GM18499 (cell line): ENCODE results near the gene APBB2.
"Not testable (repeated sequence)": the region's sequence is repeated elsewhere in the genome, so short reads cannot be mapped to it uniquely, and the experiment has no call there.

Experiments used
- ATAC-seq: cut with Tn5 transposase; IDR thresholded peaks from one replicate; pipeline ENCODE4 v1.9.1; 2021; ENCODE audit warnings: moderate number of reproducible peaks; ENCODE audit not compliant: insufficient read depth, unreplicated experiment

APBB2 gene

GRCh38 chr4:41070516-41071281 is 143.6 kb downstream of the APBB2 start:
- no peak for ATAC-seq

- ATAC-seq: no peak
These were observed 144.5 kb downstream of the APBB2 start for GRCh38 chr4:41069838-41070237.

GRCh38 chr4:41069257-41069656 is 145.1 kb downstream of the APBB2 start:
- no peak for ATAC-seq

- no peak for ATAC-seq
These were observed 147.0 kb downstream of the APBB2 start for GRCh38 chr4:41067369-41067768.

DNA sequence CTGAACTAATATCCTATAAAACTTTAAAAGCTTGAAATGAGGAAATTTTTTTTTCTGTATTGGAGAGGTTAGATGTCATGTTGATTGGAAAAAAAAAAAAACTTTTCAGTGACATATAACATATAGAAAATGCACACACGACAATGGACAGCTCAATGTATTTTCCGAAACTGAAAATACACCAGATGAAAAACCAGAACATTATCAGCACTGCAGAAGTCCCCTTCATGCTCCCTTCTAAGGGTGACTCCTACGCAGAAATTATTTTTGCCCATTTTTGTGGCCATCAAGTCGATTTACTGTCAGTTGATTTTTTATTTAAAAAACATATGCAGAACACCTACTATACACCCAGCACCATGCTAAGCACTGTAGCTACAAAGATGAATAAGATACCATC is 148.3 kb downstream of the APBB2 start:
- ATAC-seq: no peak

DNA sequence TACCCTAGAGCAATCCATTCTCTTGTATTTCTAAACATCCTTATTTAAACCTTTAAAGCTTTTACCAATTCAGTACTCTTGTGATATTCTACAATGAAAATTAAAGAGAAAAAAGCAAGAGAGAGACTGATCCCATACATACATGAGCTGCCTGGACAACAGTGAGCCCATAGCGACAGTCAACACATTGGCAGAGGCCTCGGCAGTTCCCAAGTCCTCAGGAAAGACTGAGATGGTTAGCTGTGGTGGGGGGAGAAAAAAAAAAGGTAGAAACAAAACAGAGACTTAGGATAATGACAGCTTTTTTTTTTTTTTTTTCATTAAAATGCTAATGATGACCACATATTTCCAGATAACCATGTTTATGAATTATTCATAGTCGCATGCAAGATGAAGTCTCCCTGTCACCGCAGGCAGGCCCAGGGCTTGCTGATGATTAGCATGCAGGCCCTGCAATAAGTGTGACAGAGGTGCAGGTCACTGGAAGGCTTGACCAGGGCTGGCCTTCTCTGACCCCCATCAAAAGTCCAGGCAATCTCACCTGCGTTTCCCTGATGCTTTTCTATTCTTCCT is 148.8 kb downstream of the APBB2 start:
- no peak for ATAC-seq

GRCh38 chr4:41064953-41065352 is 149.4 kb downstream of the APBB2 start:
- no peak for ATAC-seq

DNA sequence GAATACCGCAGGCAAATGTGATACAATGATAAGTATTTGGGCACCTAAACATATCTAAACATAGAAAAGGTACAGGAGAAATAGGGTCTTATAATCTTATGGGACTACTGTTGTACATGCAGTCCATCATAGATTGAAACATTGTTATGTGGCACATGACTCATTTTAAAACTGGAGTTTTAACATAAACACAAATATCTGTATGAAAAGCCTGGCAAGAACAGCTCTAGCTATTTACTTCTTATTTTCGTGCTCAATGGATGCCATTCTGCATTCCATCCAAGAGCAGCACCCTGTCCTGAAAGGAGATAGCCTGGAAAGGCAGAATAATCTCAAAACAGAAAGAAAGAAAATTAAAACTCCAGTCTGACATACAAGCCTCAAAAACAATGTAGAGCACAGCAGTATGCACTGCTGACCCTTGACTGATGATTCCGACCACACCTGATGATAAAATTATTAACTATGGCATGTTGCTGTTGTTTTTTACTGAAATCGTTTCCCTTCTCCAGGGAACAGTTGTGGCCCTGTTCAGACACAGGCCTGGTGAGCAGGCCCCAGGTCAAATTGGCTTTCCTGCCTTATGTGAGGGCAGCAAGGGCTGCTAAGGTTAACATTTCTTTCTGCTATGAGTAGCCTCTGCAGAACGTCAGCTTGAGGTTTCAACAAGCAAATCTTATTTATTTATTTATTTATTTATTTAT is 152.7 kb downstream of the APBB2 start:
- ATAC-seq: no peak

- no peak for ATAC-seq
These were observed 153.7 kb downstream of the APBB2 start for GRCh38 chr4:41060352-41061334.

DNA sequence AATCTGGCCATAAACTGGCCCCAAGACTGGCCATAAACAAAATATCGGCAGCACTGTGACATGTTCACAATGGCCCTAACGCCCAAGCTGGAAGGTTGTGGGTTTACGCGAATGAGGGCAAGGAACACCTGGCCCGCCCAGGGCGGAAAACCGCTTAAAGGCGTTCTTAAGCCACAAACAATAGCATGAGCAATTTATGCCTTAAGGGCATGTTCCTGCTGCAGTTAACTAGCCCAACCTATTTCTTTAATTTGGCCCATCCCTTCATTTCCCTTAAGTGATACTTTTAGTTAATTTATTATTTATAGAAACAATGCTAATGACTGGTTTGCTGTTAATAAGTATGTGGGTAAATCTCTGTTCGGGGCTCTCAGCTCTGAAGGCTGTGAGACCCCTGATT is 154.9 kb downstream of the APBB2 start:
- not testable (repeated sequence) for ATAC-seq

DNA sequence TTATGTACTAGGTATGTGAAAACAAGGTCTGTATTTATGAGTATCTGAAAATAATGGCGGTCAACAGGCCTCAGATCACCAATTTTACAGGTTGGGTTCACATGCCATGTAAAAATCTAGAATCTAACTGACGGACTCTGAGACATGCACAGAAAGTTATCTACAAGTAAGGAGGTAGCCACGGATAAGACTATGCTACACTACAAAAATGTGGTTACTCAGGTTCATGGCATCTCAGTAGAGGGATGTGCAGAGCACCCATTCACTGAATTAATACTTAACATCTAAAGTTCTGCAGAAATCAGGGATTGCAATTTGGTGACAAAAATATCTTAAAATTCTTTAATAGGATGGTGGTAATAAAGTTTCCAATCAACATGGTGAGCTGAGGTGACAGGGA is 155.9 kb downstream of the APBB2 start:
- no peak for ATAC-seq

DNA sequence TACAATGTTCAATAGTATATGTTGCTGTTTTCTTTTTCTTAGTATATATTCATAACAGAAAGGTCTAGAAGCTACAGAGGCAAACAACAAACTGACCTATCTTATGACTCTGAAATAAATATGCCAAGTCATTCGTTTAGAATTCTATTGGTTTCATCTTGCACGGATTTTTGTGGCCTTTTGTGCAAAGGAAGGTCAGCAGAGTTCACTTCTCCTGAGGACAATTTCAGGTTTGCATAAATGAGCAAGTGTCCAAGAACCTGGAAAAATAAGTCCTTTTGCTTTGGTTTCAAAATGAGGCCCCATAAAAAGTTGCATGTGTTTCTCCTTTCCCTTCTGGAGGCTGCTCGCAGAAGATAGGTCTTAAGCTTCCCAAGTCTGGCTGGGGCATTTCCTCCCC is 156.9 kb downstream of the APBB2 start:
- ATAC-seq: no peak

DNA sequence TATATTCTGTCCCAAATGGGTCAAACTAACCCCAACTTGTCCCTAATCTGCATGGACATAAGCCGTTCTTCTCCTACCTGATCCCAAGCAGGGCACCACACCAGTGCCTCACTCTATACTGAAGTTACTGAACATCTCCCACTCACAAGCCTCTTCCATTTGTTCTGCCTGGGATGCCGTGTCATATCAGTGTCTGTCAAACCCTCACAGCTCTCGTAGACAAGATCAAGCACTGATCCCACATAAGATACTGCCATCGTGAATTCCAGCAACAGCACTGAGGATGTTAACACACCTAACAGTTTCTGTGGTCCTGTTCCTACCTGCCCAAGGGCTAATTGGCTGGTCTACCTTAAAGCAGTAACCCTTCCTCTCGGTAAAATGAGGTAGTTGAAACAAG is 162.1 kb downstream of the APBB2 start:
- ATAC-seq: no peak

GRCh38 chr4:41050880-41051775 is 163.2 kb downstream of the APBB2 start:
- no peak for ATAC-seq

- no peak for ATAC-seq
These were observed 164.2 kb downstream of the APBB2 start for GRCh38 chr4:41050116-41050515.

GRCh38 chr4:41049176-41049575 is 165.2 kb downstream of the APBB2 start:
- not testable (repeated sequence) for ATAC-seq

DNA sequence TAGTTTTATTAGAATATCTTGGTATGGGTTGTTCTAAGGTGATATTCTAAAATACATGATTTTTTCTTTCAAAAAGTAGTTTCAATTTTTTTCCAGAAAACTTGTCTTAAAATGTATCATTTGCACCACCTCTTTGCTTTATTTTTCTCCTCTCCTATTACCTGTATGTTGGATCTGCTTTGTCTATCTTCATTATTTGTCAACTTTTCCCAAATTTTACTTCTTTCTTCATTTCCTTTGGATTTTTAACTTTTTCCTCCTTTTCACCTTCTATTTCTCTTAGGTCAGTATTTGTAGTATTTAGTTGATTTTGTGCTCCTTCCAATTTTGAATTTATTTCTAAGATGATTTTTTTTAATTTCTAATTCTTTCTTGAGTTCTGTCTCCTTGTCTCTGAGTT is 169.6 kb downstream of the APBB2 start:
- no peak for ATAC-seq

DNA sequence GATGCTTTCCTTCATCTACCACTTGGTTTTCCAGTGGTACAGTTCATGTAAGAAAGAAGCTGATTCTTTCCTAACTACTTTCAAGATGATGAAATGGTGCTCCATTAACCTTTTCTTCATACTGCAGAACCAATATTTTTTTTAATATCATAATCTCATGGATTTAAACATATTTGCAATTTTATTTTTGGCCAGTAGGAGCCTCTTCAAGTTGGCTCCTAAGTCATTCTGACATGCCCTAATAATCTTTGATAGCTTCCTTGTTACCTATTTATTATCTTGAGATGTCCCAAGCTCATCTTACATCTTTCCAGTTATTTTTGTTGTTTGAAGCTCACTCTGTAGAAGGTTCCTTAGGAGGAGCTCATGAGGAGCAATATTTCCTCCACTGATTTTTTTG is 170.2 kb downstream of the APBB2 start:
- ATAC-seq: no peak

GRCh38 chr4:41043465-41043864 is 170.9 kb downstream of the APBB2 start:
- ATAC-seq: no peak
